Myocyte (in vitro differentiated cells): ENCODE data around the gene CDC7. TPM values are rescaled to one million over a fixed set of nuclear protein-coding genes. Genes with fewer than 3 reads are reported as not detected.
A peak's percentile ranks its signal among the peaks of the same experiment; 100 is the strongest.
"Not testable (repeated sequence)": the region's sequence is repeated elsewhere in the genome, so short reads cannot be mapped to it uniquely, and the experiment has no call there.

Experiments used
- DNase-seq: peaks from one replicate; pipeline ENCODE4 v3.0.0-alpha.2; 2012; ENCODE audit warnings: low read depth
- total RNA-seq: library from RNA; depleted of rRNA; stranded (reverse); fragments of >200 nt; gene quantifications from 2 replicates; pipeline ENCODE4 v1.2.3, GENCODE V29; 2014

Gene CDC7
- total RNA-seq, 1 donor from 2014 or later: 4.0 TPM

- DNase-seq: no peak
These were observed 10.1 kb downstream of the CDC7 start for GRCh38 chr1:91510754-91511153.

- DNase-seq: peak; percentile 53
These were observed 10.7 kb downstream of the CDC7 start for GRCh38 chr1:91511386-91511785.

- peak; percentile 26 for DNase-seq
These were observed 12.5 kb downstream of the CDC7 start for GRCh38 chr1:91513160-91513559.

- peak; percentile 28 for DNase-seq
These were observed 13.1 kb downstream of the CDC7 start for GRCh38 chr1:91513706-91514105.

GRCh38 chr1:91515994-91516393, 15.3 kb downstream of the CDC7 start:
- DNase-seq: no peak

GRCh38 chr1:91516605-91517004, 16.0 kb downstream of the CDC7 start:
- not testable (repeated sequence) for DNase-seq

- not testable (repeated sequence) for DNase-seq
These were observed 18.5 kb downstream of the CDC7 start for GRCh38 chr1:91519167-91519566.

- no peak for DNase-seq
These were observed 20.4 kb downstream of the CDC7 start for GRCh38 chr1:91520942-91521507.

- no peak for DNase-seq
These were observed 22.8 kb downstream of the CDC7 start for GRCh38 chr1:91523482-91523881.

GRCh38 chr1:91526496-91526895, 25.8 kb downstream of the CDC7 start:
- DNase-seq: no peak

- no peak for DNase-seq
These were observed 26.7 kb downstream of the CDC7 start for GRCh38 chr1:91527266-91527765.

- no peak for DNase-seq
These were observed 27.1 kb downstream of the CDC7 start for GRCh38 chr1:91527781-91528180.

GRCh38 chr1:91529856-91530255, 29.2 kb downstream of the CDC7 start:
- DNase-seq: peak; percentile 48

GRCh38 chr1:91533361-91534024, 32.8 kb downstream of the CDC7 start:
- no peak for DNase-seq

- DNase-seq: no peak
These were observed 34.8 kb downstream of the CDC7 start for GRCh38 chr1:91535441-91535840.

GRCh38 chr1:91537281-91537986, 36.8 kb downstream of the CDC7 start:
- no peak for DNase-seq

GRCh38 chr1:91537987-91538304, 37.3 kb downstream of the CDC7 start:
- DNase-seq: no peak

GRCh38 chr1:91540910-91541309, 40.3 kb downstream of the CDC7 start:
- no peak for DNase-seq

GRCh38 chr1:91541918-91542533, 41.4 kb downstream of the CDC7 start:
- DNase-seq: no peak

- no peak for DNase-seq
These were observed 45.1 kb downstream of the CDC7 start for GRCh38 chr1:91545506-91546300.

GRCh38 chr1:91546301-91546581, 45.6 kb downstream of the CDC7 start:
- no peak for DNase-seq

- peak; percentile 22 for DNase-seq
These were observed 46.2 kb downstream of the CDC7 start for GRCh38 chr1:91546876-91547275.
